Measurements from ENCODE around the gene EYS. TPM values are rescaled to one million over a fixed set of nuclear protein-coding genes. Genes with fewer than 3 reads are reported as not detected.

EYS gene
- total and polyA plus RNA-seq, 2 of the 13 experiments (the other 11 are each of a cell fraction or from before 2014, with no cell fraction given), result 0.04 to 0.07 TPM

DNA sequence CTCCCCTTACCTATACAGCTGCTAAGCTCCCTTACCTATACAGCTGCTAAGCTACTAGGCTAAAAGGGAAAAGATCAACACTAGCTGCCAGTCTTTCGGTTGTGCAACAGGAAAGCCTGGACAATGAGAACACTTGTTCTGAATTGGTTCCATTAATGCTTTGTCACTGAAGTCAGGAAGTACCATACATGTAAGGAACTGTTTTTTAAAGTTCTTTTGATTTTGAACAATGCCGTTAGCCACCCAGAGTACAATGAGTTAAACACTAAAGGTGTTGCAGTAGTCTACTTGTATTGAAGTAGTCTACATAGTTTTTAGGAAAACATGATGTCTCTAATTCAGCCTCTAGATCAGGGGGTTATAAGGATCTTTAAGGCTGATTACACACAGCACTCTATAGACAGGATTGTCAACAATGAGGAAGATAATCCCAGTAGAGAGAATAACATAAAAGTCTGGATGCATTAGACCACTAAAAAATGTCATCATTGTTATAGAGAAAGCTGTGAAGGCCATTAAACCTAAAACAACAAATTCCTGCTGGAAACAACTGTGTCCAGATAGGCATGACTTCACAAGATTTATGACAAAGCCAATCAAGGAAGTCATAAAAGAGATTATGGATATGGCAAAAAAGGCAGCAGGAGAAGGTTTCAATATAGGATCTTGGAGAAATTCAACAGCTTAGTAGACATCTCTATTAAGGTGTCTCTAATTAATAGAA, 1765.1 kb downstream of the EYS start (continued):
- TF ChIP-seq, protein P1, sequence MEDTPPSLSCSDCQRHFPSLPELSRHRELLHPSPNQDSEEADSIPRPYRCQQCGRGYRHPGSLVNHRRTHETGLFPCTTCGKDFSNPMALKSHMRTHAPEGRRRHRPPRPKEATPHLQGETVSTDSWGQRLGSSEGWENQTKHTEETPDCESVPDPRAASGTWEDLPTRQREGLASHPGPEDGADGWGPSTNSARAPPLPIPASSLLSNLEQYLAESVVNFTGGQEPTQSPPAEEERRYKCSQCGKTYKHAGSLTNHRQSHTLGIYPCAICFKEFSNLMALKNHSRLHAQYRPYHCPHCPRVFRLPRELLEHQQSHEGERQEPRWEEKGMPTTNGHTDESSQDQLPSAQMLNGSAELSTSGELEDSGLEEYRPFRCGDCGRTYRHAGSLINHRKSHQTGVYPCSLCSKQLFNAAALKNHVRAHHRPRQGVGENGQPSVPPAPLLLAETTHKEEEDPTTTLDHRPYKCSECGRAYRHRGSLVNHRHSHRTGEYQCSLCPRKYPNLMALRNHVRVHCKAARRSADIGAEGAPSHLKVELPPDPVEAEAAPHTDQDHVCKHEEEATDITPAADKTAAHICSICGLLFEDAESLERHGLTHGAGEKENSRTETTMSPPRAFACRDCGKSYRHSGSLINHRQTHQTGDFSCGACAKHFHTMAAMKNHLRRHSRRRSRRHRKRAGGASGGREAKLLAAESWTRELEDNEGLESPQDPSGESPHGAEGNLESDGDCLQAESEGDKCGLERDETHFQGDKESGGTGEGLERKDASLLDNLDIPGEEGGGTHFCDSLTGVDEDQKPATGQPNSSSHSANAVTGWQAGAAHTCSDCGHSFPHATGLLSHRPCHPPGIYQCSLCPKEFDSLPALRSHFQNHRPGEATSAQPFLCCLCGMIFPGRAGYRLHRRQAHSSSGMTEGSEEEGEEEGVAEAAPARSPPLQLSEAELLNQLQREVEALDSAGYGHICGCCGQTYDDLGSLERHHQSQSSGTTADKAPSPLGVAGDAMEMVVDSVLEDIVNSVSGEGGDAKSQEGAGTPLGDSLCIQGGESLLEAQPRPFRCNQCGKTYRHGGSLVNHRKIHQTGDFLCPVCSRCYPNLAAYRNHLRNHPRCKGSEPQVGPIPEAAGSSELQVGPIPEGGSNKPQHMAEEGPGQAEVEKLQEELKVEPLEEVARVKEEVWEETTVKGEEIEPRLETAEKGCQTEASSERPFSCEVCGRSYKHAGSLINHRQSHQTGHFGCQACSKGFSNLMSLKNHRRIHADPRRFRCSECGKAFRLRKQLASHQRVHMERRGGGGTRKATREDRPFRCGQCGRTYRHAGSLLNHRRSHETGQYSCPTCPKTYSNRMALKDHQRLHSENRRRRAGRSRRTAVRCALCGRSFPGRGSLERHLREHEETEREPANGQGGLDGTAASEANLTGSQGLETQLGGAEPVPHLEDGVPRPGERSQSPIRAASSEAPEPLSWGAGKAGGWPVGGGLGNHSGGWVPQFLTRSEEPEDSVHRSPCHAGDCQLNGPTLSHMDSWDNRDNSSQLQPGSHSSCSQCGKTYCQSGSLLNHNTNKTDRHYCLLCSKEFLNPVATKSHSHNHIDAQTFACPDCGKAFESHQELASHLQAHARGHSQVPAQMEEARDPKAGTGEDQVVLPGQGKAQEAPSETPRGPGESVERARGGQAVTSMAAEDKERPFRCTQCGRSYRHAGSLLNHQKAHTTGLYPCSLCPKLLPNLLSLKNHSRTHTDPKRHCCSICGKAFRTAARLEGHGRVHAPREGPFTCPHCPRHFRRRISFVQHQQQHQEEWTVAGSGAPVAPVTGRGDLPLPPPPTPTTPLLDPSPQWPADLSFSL (CRISPR knock-in tag; IDR thresholded peaks at IDR 0.05), result no peak
- TF ChIP-seq PAX8 (CRISPR knock-in tag; IDR thresholded peaks at IDR 0.05; ENCODE audit: borderline replicate concordance) (no peak), MTA3 (CRISPR knock-in tag; IDR thresholded peaks at IDR 0.05) (no peak), ZNF234 (CRISPR knock-in tag; conservative IDR thresholded peaks at IDR 0.05) (no peak), ZNF768 (CRISPR knock-in tag; IDR thresholded peaks at IDR 0.05) (no peak), TBL1XR1 (IDR thresholded peaks at IDR 0.05; ENCODE audit: borderline replicate concordance, low read length, partially characterized antibody) (no peak), NFYC (CRISPR knock-in tag; IDR thresholded peaks at IDR 0.05) (no peak), KLF9 (CRISPR knock-in tag; IDR thresholded peaks at IDR 0.05; ENCODE audit: low read depth) (no peak), ATF2 (CRISPR knock-in tag; IDR thresholded peaks at IDR 0.05) (0 out of 2 replicates have a peak, but pooled peaks have one; percentile 11), MAF1 (CRISPR knock-in tag; IDR thresholded peaks at IDR 0.05; ENCODE audit: borderline replicate concordance) (no peak), ZNF607 (CRISPR knock-in tag; IDR thresholded peaks at IDR 0.05; ENCODE audit: borderline replicate concordance) (no peak), BHLHE40 (IDR thresholded peaks at IDR 0.05; ENCODE audit: low read length) (no peak), PLRG1 (conservative IDR thresholded peaks at IDR 0.05) (no peak), ATM (IDR thresholded peaks at IDR 0.05; ENCODE audit: borderline replicate concordance) (no peak), ZFYVE20 (CRISPR knock-in tag; IDR thresholded peaks at IDR 0.05; ENCODE audit: borderline replicate concordance, low read depth) (no peak), HNF4G (IDR thresholded peaks at IDR 0.05; ENCODE audit: borderline replicate concordance, low read depth, low read length) (no peak), HNF4G (CRISPR knock-in tag; IDR thresholded peaks at IDR 0.05; ENCODE audit: borderline replicate concordance, low read depth) (no peak), HOXD1 (CRISPR knock-in tag; IDR thresholded peaks at IDR 0.05) (no peak), REST (IDR thresholded peaks at IDR 0.05; ENCODE audit: borderline replicate concordance in 1 of 2, low read depth in 1 of 2, low read length in 2 of 2) (no peak)

Measured in HepG2 (cell line).